Stomach (tissue), 4 donors: ENCODE data around the gene CELF4.

ENCODE experiments used
- CTCF ChIP-seq, 7 experiments: fragments of 450-650 bp in 4 of 7; fragments of 200-600 bp in 3 of 7; sonication (generic) in 3 of 7; IDR thresholded peaks; one replicate each; pipeline ENCODE4 v1.5.1; 2016 to 2019; ENCODE audit warnings: antibody characterized with exemption in 7 of 7, control low read depth in 2 of 7, mild to moderate bottlenecking in 1 of 7
- EP300 ChIP-seq: sonication (generic); formaldehyde crosslinking; IDR thresholded peaks from one replicate; pipeline ENCODE4 v1.6.1; 2017; ENCODE audit warnings: antibody characterized with exemption
- POLR2A ChIP-seq, 4 donors: fragments of 450-650 bp; IDR thresholded peaks; one replicate each; pipeline ENCODE4 v1.6.1; 2016; ENCODE audit warnings: antibody characterized with exemption in 4 of 4, control low read depth in 2 of 4, mild to moderate bottlenecking in 1 of 4, moderate library complexity in 1 of 4
- POLR2AphosphoS5 ChIP-seq, 3 donors: sonication (generic); formaldehyde crosslinking; IDR thresholded peaks; one replicate each; pipeline ENCODE4 v1.6.1; 2016; ENCODE audit warnings: antibody characterized with exemption in 3 of 3

DNA sequence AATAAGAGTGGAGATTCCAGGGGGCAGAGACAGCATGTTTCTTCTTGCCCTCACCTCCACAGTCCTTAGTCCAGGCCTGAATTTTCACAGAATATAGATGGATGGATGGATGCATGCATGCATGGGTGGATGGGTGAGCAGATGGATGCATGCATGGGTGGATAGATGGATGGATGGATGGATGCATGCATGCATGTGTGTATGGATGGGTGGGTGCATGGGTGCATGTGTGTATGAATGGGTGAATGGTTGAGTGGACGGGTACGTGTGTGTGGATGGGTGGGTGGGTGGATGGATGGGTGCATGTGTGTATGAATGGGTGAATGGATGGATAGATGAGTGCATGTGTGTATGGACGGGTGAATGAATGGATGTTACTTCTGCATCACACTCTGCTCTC is 153.3 kb downstream of the CELF4 start:
- TF ChIP-seq CTCF (IDR thresholded peaks at IDR 0.05) (no peak), EP300 (no peak), POLR2AphosphoS5 (IDR thresholded peaks at IDR 0.05) (no peak), POLR2A (IDR thresholded peaks at IDR 0.05) (no peak)
